Subcutaneous adipose tissue (tissue), 4 donors: ENCODE results near the gene CEBPG. TPM values are rescaled to one million over a fixed set of nuclear protein-coding genes. Genes with fewer than 3 reads are reported as not detected.

Source experiments
- CTCF ChIP-seq: fragments of 450-650 bp; IDR thresholded peaks from one replicate; pipeline ENCODE4 v1.5.1; 2016; ENCODE audit warnings: low read depth, mild to moderate bottlenecking, control low read depth, antibody characterized with exemption, moderate library complexity
- total RNA-seq, 4 donors: library from RNA; depleted of rRNA; stranded (reverse); fragments of >200 nt; gene quantifications; one replicate each; pipeline ENCODE4 v1.1.0, GENCODE V29; 2016

The CEBPG gene
- total RNA-seq, 4 donors from 2014 or later, result 24.6 to 37.9 (median 32.5) TPM

- no peak for TF ChIP-seq CTCF
Measured at GRCh38 chr19:33389421-33390100, 16.1 kb downstream of the CEBPG start.

- TF ChIP-seq CTCF, result no peak
Measured at GRCh38 chr19:33390101-33390907, 16.8 kb downstream of the CEBPG start.

GRCh38 chr19:33390908-33391630 lies 17.6 kb downstream of the CEBPG start:
- TF ChIP-seq CTCF, result no peak

GRCh38 chr19:33391631-33392249 lies 18.2 kb downstream of the CEBPG start:
- no peak for TF ChIP-seq CTCF

GRCh38 chr19:33392341-33393285 lies 19.1 kb downstream of the CEBPG start:
- no peak for TF ChIP-seq CTCF

GRCh38 chr19:33393286-33394005 lies 19.9 kb downstream of the CEBPG start:
- no peak for TF ChIP-seq CTCF
